ENCODE results near the gene BOD1L1.

BOD1L1 gene

DNA sequence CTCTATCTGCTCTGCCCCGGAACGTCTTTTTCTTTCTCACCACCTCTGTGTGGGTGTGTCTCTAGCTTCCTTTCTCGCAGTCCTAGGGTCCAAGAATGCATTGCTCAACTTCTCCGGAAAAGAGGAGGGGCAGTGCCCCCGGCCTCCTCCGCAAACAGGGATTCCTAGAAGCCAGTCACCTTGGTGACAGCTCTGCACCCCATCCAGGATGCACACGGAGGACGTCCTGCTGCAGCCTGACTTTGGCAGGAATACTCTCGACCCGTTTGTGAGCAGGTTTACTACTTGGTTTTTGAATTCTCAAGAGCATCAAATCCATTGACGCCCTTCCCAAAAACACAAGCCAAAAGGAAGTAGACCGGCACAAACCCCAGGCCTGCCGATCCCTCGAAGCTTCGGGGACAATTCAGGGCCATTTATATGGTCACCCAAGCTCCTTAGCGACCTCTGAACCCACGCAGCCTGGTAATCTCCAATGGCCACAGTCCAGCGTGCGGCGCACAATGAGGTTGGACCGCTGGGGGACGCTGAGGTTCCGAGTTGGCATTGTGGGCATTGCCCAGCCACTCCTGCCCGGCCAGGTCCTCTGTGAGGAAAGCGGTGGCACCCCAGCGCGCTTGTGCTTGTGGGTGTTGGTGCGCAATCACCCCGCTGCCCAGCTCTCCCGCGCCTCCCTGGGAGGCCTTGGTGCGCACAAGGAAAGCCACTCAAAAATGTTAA, 93.0 kb downstream of the BOD1L1 start:
- DNase-seq, result no peak
- no peak overlapping the region for H3K27ac Mint-ChIP-seq
- no peak overlapping the region for H3K4me3 Mint-ChIP-seq
- no peaks in the 10 kb centered on the region for H3K36me3 Mint-ChIP-seq (ENCODE audit: low read depth)
- H3K27me3 Mint-ChIP-seq, result peaks cover 98% of the 10 kb centered on the region
- H3K4me1 Mint-ChIP-seq (ENCODE audit: low read depth), result peaks cover 28% of the 10 kb centered on the region
- H3K9me3 Mint-ChIP-seq, result no peaks in the 10 kb centered on the region

DNA sequence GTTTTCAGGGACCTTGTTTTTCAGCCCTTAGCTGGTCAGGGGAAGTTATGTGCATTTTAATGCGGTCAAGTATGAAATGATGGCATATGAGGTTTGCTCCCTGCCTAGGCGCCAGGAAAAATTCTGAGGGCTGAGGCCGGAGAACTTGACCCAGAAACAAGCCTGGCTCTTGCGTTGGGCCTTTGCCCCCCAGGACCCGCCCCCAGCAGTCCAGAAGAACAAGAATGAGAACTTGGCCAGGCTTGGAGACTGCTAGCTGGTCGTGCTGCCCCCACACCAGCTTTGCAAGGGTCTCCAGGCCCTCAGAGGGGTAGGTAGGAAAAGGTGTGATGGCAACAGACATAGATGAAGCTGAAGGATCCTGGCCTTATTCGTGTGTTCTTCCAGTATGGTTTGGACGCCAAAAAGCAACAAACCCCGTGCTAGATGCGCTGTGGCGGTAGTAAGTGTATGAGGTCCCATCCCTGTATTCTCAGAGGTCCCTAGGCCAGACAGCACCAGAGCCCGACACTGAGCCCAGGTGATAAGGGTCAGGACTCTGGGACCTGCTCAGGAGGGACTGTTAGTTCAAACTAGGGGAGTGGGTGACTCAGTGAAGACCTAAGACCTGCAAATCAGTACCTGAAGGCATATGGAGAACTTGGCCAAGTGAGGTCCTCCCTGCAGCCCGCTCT, 93.7 kb downstream of the BOD1L1 start:
- peaks cover 28% of the 10 kb centered on the region for H3K4me1 Mint-ChIP-seq (ENCODE audit: low read depth)
- no peak overlapping the region for H3K27ac Mint-ChIP-seq
- H3K4me3 Mint-ChIP-seq, result no peak overlapping the region
- H3K9me3 Mint-ChIP-seq, result no peaks in the 10 kb centered on the region
- peaks cover 98% of the 10 kb centered on the region for H3K27me3 Mint-ChIP-seq
- no peak for DNase-seq
- H3K36me3 Mint-ChIP-seq (ENCODE audit: low read depth), result no peaks in the 10 kb centered on the region

- Mint-ChIP-seq H3K27ac (no peak overlapping the region), H3K27me3 (peaks cover 98% of the 10 kb centered on the region), H3K4me1 (ENCODE audit: low read depth) (peaks cover 37% of the 10 kb centered on the region), H3K36me3 (ENCODE audit: low read depth) (no peaks in the 10 kb centered on the region), H3K9me3 (no peaks in the 10 kb centered on the region), H3K4me3 (no peak overlapping the region)
- DNase-seq, result no peak
These were observed 95.9 kb downstream of the BOD1L1 start for GRCh38 chr4:13531625-13531998.

DNA sequence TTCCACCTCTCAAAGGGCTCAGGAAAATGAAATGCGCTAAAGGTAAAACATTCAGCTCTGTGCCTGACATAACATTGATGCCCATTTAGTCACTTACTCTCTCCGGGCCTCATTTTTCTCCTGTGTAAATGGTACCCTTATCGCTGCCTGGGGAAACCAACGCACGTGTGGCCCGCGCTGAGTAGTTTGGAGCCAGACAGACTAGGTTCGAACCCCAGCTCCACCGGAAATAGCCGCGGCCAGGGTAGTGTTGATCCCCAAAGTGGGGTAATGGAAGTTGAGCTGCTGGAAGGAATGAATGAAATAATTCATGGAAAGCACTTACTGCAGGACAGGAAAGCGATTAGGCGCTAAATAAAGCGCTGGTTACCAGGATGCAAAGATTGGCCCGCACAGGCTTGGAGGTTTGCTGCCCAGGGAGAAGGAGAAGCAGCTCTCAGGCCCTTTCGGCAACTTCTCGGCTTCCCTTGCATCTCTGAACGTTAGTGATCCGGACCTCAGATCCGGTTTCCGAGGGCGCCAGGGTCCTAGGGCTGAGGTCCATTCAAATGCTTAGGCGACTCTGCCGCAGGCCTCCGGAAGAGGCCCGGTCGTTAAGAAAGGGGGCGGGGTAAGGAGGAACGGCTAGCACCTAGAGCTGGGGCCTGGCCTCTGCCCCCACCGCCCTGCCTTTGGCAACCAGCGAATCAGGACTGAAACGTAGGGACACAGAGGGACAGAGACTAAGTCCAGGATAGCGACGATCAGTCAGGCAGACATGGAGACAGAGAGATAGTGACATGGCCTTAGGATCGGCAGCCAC, 96.5 kb downstream of the BOD1L1 start:
- Mint-ChIP-seq H3K27ac (no peak overlapping the region), H3K36me3 (ENCODE audit: low read depth) (no peaks in the 10 kb centered on the region), H3K4me3 (no peak overlapping the region), H3K4me1 (ENCODE audit: low read depth) (peaks cover 37% of the 10 kb centered on the region), H3K27me3 (peaks cover 98% of the 10 kb centered on the region), H3K9me3 (no peaks in the 10 kb centered on the region)
- DNase-seq, result no peak

GRCh38 chr4:13529128-13529919, 98.2 kb downstream of the BOD1L1 start:
- H3K27ac Mint-ChIP-seq, result no peak overlapping the region
- H3K4me3 Mint-ChIP-seq, result no peak overlapping the region
- H3K4me1 Mint-ChIP-seq (ENCODE audit: low read depth), result peaks cover 37% of the 10 kb centered on the region
- no peak for DNase-seq
- H3K9me3 Mint-ChIP-seq, result no peaks in the 10 kb centered on the region
- H3K27me3 Mint-ChIP-seq, result peaks cover 98% of the 10 kb centered on the region
- no peaks in the 10 kb centered on the region for H3K36me3 Mint-ChIP-seq (ENCODE audit: low read depth)

GRCh38 chr4:13528821-13529127, 98.8 kb downstream of the BOD1L1 start:
- Mint-ChIP-seq H3K27ac (no peak overlapping the region), H3K36me3 (ENCODE audit: low read depth) (no peaks in the 10 kb centered on the region), H3K27me3 (peaks cover 98% of the 10 kb centered on the region), H3K9me3 (no peaks in the 10 kb centered on the region), H3K4me1 (ENCODE audit: low read depth) (peaks cover 35% of the 10 kb centered on the region), H3K4me3 (peak overlapping the region; percentile 1)
- DNase-seq, result no peak

DNA sequence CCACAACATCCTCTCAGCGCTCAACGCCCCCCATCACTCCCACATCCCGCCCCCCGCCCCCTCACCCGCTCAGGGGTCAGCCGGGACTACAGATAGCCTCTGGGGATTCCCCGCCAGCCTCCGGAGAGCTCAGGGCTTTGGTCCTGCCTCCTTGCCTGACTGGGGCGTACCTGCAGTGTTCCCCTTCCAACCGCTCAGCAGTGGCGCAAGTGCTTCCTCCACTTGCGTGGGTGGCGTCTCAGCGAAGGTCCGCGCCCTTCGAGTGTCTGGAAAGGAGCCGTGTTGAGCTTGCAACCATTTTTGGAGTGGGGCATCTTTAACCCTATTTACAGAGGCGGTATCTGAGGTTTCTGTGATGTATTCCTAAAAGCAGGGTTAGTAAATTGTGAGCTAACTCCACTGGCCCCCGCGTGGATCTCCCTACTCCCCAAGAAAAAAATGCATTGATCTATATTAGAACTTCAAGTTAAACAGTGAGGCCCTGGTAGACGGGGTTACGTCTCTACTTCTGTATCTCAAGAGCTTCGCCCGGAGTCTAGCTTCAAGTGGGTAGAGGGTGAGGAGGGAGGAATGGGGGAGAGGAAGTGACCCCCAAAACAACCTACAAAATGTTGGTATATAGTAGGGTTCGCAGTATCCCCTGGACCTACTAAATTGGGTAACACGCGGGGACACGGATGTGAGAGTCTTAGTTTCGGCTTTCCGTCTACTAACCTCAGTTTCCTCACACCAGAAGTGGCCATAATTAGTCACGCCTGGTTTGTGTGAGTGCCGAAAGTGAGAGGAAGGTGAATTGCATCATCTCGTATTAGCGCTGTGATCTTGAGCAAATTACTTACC, 99.3 kb downstream of the BOD1L1 start:
- H3K27ac Mint-ChIP-seq, result no peak overlapping the region
- H3K36me3 Mint-ChIP-seq (ENCODE audit: low read depth), result no peaks in the 10 kb centered on the region
- H3K4me3 Mint-ChIP-seq, result peak overlapping the region; percentile 1
- H3K9me3 Mint-ChIP-seq, result no peaks in the 10 kb centered on the region
- H3K27me3 Mint-ChIP-seq, result peaks cover 97% of the 10 kb centered on the region
- DNase-seq, result no peak
- H3K4me1 Mint-ChIP-seq (ENCODE audit: low read depth), result peaks cover 37% of the 10 kb centered on the region

DNA sequence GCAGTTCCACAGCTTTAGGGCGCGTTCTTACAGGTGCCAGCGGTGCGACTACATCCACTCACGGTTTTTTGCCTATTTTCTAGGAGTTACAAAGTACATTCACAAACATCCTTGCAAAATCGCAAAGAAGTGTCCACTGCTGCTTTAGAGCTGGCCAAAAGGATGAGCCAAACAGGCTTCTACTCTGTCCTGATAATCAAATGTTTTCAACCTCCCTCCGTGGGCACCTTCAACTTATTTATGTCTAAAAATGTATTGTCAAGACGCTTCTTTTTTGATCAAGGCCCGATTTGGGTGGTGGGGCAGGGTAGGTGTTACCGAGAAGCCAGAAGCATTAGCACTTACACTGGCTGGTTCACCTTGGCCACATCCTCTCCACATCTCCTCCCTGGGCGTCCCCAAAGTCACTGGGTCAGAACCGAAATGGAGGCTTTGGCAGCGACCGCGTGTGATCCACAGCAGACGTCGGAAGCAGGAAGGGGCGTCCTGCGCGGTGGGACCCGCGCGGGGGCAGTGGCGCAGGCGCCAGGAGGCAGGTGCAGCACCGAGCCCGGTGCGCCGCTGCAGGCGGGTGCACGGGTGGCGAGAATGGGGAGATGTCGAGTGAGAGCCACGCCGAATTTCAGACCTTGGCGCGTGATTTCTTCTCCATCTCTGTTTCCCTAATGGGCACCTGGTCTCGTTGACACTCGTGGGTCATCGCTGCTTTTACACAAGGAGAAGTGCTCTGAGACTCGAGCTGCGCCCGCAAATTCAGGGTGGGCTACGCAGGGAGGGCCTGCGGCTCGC, 100.1 kb downstream of the BOD1L1 start:
- no peak overlapping the region for H3K4me3 Mint-ChIP-seq
- no peaks in the 10 kb centered on the region for H3K9me3 Mint-ChIP-seq
- no peaks in the 10 kb centered on the region for H3K36me3 Mint-ChIP-seq (ENCODE audit: low read depth)
- H3K27me3 Mint-ChIP-seq, result peaks cover 97% of the 10 kb centered on the region
- no peak overlapping the region for H3K27ac Mint-ChIP-seq
- no peak for DNase-seq
- H3K4me1 Mint-ChIP-seq (ENCODE audit: low read depth), result peaks cover 45% of the 10 kb centered on the region

- no peaks in the 10 kb centered on the region for H3K9me3 Mint-ChIP-seq
- peaks cover 99% of the 10 kb centered on the region for H3K27me3 Mint-ChIP-seq
- H3K36me3 Mint-ChIP-seq (ENCODE audit: low read depth), result no peaks in the 10 kb centered on the region
- no peak overlapping the region for H3K4me3 Mint-ChIP-seq
- no peak for DNase-seq
- H3K4me1 Mint-ChIP-seq (ENCODE audit: low read depth), result peaks cover 47% of the 10 kb centered on the region
- no peak overlapping the region for H3K27ac Mint-ChIP-seq
These were observed 100.9 kb downstream of the BOD1L1 start for GRCh38 chr4:13526658-13527057.

- H3K4me3 Mint-ChIP-seq, result no peak overlapping the region
- H3K4me1 Mint-ChIP-seq (ENCODE audit: low read depth), result peaks cover 41% of the 10 kb centered on the region
- H3K36me3 Mint-ChIP-seq (ENCODE audit: low read depth), result no peaks in the 10 kb centered on the region
- no peak for DNase-seq
- no peaks in the 10 kb centered on the region for H3K9me3 Mint-ChIP-seq
- H3K27me3 Mint-ChIP-seq, result peaks cover 96% of the 10 kb centered on the region
- no peak overlapping the region for H3K27ac Mint-ChIP-seq
These were observed 101.8 kb downstream of the BOD1L1 start for GRCh38 chr4:13525606-13526281.

DNA sequence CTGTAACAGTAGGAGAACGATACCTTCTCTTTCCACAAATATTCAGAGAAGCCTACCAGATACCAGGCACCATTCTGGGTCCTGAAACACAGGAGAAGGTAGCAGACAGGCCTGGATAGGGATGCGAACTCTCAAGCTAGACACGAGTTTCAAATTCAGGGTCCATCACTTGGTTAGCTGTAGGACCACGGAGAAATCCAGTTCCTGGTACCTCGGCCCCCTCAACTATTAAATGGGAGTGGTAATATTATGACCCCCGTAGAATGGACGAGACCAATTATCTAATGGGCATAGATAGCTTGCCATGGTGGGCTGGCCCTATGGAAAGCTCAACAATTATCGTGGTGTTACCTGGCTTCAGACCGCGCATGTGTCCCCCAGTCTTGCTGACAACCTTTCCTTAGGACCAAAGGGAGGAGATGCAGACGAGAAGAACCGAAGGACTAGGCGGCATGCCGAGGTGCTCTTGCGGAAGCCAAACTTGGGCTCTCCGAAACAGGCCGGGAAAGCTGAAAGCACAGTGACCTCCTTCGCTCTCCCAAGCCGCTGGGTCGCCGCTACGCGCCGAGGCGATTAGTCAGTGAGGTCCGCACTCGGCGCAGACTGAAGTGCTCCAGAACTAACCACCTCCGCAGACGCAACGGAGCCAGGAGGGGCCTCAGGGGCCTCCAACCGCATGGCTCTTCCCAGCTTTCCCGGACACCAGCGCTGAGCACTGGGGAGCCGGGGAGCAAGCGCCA, 102.9 kb downstream of the BOD1L1 start:
- H3K27ac Mint-ChIP-seq, result no peak overlapping the region
- H3K9me3 Mint-ChIP-seq, result no peaks in the 10 kb centered on the region
- DNase-seq, result no peak
- no peak overlapping the region for H3K4me3 Mint-ChIP-seq
- no peaks in the 10 kb centered on the region for H3K36me3 Mint-ChIP-seq (ENCODE audit: low read depth)
- H3K4me1 Mint-ChIP-seq (ENCODE audit: low read depth), result peaks cover 40% of the 10 kb centered on the region
- H3K27me3 Mint-ChIP-seq, result peaks cover 93% of the 10 kb centered on the region

Measured in activated T-cell treated with anti-CD3 and anti-CD28 coated beads, Interleukin-2, amount 50 U/mL, for 24 hours (primary cell).